Gastroesophageal sphincter (tissue), 4 donors: Measurements from ENCODE around the gene AGAP9. TPM values are rescaled to one million over a fixed set of nuclear protein-coding genes. Genes with fewer than 3 reads are reported as not detected.
"Not testable (repeated sequence)": the region's sequence is repeated elsewhere in the genome, so short reads cannot be mapped to it uniquely, and the experiment has no call there.

Experiments
- ATAC-seq: fragments of 150-250 bp; one replicate; pipeline ENCODE4 v1.9.1; 2016; ENCODE audit warnings: mild to moderate bottlenecking, moderate library complexity
- H3K27ac ChIP-seq, 4 donors: fragments of 200-600 bp; sonication (generic) in 3 of 4; 1 replicate in 3 of 4; 2 replicates in 1 of 4; pipeline ENCODE4 v1.5.1; 2016 to 2019
- H3K27me3 ChIP-seq: fragments of 200-600 bp; sonication (generic); one replicate; pipeline ENCODE4 v1.5.1; 2019
- H3K36me3 ChIP-seq, 2 donors: fragments of 200-600 bp; sonication (generic); one replicate each; pipeline ENCODE4 v1.5.1; 2019; ENCODE audit warnings: control low read depth in 1 of 2
- H3K4me1 ChIP-seq, 3 donors: fragments of 200-600 bp; sonication (generic); 1 replicate in 2 of 3; 2 replicates in 1 of 3; pipeline ENCODE4 v1.5.1; 2016 to 2019; ENCODE audit warnings: control low read depth in 2 of 3
- H3K4me3 ChIP-seq, 2 donors: fragments of 200-600 bp; sonication (generic); one replicate each; pipeline ENCODE4 v1.5.1; 2019; ENCODE audit warnings: mild to moderate bottlenecking in 1 of 2, moderate library complexity in 1 of 2
- H3K9me3 ChIP-seq, 3 donors: fragments of 200-600 bp; sonication (generic); one replicate each; pipeline ENCODE4 v1.5.1; 2017 to 2019; ENCODE audit warnings: control low read depth in 2 of 3
- WGBS, 2 donors: methylation state at CpG; one replicate each; pipeline ENCODE4 v1.1.5; 2018; ENCODE audit warnings: low coverage in 1 of 2; 5-methylcytosine and 5-hydroxymethylcytosine counted together
- total RNA-seq, 4 donors: library from RNA; depleted of rRNA; stranded (reverse); fragments of >200 nt; gene quantifications; one replicate each; pipeline ENCODE4 v1.1.0, GENCODE V29; 2016

Gene AGAP9
- total RNA-seq, 4 donors from 2014 or later: 1.6 to 11.7 (median 5.1) TPM

DNA sequence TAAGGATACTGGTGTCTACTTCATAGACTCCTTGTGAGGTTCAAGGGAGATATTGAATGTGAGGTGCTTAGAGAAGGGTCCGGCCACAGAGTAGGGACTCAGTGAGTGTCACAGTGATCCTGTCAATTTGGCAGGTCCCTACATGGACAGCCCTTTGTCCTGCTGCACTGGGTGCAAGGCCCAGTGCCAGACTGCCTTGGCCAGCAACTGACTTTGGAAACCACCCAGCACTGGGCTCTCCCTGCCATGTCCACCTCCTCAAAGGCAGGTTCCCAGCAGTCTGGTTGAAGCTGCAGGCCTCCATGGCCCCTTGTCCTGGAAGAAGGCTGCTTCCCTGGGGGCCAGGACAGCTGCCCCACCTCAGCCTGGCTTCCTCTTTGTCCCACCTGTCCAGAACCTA, 41.1 kb downstream of the AGAP9 start:
- not testable (repeated sequence) for H3K36me3 ChIP-seq, H3K4me3 ChIP-seq, H3K4me1 ChIP-seq, H3K27me3 ChIP-seq, H3K9me3 ChIP-seq, H3K27ac ChIP-seq
- peak; percentile 5 for ATAC-seq
- WGBS, 2 donors: no CpG with 5 or more reads among the region's 1 CpG

- not testable (repeated sequence) for H3K36me3 ChIP-seq, H3K4me1 ChIP-seq, H3K9me3 ChIP-seq, H3K4me3 ChIP-seq, ATAC-seq, H3K27me3 ChIP-seq, H3K27ac ChIP-seq
- whole genome bisulfite sequencing, 2 donors: no CpG with 5 or more reads among the region's 6 CpGs
Observed at GRCh38 chr10:47481768-47482181, 41.7 kb downstream of the AGAP9 start.

DNA sequence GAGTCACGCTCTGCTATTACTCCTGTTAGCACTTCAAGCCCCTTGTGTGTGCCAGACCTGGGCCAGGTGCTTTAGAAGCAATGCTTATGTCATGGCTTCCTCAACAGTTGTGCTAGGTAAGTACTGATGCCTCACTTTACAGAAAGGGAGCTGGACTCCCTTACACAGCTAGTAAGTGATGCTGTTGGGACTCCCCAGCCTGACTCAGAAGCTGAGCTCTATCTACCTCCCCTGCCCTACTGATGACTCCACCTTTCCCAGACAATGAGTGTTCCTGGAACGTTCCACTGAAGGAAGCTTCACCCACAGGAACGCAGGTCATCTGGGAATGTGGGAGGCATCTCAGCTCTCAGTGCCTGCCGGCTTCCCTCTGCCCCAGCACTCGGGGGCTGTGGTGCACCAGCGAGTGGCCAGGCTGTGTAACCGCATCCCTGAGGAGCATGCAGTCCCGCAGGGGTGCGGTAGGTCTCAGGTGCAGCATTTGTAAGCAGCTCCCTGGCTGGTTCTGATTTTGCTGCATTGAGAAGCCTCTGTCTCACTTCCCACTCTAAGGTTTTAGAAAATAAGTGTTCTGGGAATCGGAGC, 42.2 kb downstream of the AGAP9 start:
- H3K4me1 ChIP-seq, ATAC-seq, H3K27ac ChIP-seq, H3K27me3 ChIP-seq, H3K9me3 ChIP-seq, H3K4me3 ChIP-seq, H3K36me3 ChIP-seq: not testable (repeated sequence)
- no CpG with 5 or more reads among the region's 10 CpGs for WGBS, 2 donors

DNA sequence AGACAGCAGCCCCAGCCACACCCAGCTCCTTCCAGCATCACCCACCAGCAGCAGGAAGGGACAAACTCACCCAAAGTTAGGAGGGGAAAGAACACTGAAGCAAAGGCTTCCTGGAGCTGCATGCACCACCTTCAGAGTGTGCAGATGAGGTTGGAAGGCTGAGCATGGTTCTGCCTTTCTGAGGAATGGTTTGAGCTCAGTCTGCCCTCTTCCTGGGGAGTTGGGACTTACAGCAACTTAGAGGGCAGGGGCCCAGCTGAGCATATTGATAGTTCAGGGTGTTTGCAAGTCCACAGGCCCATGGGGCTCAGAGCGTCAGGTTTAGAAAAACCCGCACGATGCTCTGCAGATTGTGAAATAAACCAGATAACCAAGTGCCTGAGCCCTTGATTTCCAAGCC, 43.3 kb downstream of the AGAP9 start:
- not testable (repeated sequence) for H3K4me3 ChIP-seq, H3K36me3 ChIP-seq, H3K27ac ChIP-seq, H3K9me3 ChIP-seq, H3K4me1 ChIP-seq, H3K27me3 ChIP-seq, ATAC-seq
- WGBS, 2 donors: no CpG with 5 or more reads among the region's 3 CpGs

- not testable (repeated sequence) for H3K4me1 ChIP-seq, H3K36me3 ChIP-seq, H3K9me3 ChIP-seq, H3K27ac ChIP-seq, ATAC-seq, H3K4me3 ChIP-seq, H3K27me3 ChIP-seq
- 67 to 85% methylated on average over 2 to 3 of the region's 5 CpGs for WGBS, 2 donors
Observed at GRCh38 chr10:47478114-47478513, 45.3 kb downstream of the AGAP9 start.

- no CpG with 5 or more reads among the region's 11 CpGs for WGBS, 2 donors
- not testable (repeated sequence) for H3K4me3 ChIP-seq, H3K9me3 ChIP-seq, H3K36me3 ChIP-seq, H3K27me3 ChIP-seq, ATAC-seq, H3K27ac ChIP-seq, H3K4me1 ChIP-seq
Observed at GRCh38 chr10:47477078-47477477, 46.4 kb downstream of the AGAP9 start.

DNA sequence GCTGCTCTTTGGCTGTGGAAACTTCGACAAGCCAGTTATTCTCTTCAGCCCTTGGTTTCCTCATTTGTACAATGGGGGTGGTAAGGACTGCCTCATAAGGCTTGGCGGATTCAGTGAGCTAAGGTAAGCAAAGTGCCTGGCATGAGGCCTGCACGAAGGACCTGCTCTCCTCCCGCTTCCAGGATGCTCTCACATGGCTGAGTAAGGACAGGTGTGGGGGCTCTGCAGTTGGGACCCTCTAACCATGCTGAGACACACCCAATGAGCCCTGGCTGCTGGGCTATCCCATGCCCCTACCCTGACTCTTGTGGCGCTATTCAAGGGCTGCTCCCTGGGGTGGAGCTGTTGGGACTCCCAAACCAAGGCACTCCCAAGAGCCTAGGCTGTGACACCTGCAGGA, 48.3 kb downstream of the AGAP9 start:
- ATAC-seq, H3K9me3 ChIP-seq, H3K36me3 ChIP-seq, H3K27me3 ChIP-seq, H3K4me1 ChIP-seq, H3K27ac ChIP-seq, H3K4me3 ChIP-seq: not testable (repeated sequence)
- WGBS, 2 donors: no CpG with 5 or more reads among the region's 5 CpGs

- H3K9me3 ChIP-seq, H3K36me3 ChIP-seq, ATAC-seq, H3K4me1 ChIP-seq, H3K27ac ChIP-seq, H3K4me3 ChIP-seq, H3K27me3 ChIP-seq: not testable (repeated sequence)
- no CpG with 5 or more reads among the region's 7 CpGs for WGBS, 2 donors
Observed at GRCh38 chr10:47473516-47473915, 49.9 kb downstream of the AGAP9 start.

- not testable (repeated sequence) for H3K9me3 ChIP-seq, H3K36me3 ChIP-seq, H3K27me3 ChIP-seq, H3K27ac ChIP-seq, ATAC-seq, H3K4me3 ChIP-seq, H3K4me1 ChIP-seq
- no CpG with 5 or more reads among the region's 3 CpGs for WGBS, 2 donors
Observed at GRCh38 chr10:47472647-47473046, 50.8 kb downstream of the AGAP9 start.

DNA sequence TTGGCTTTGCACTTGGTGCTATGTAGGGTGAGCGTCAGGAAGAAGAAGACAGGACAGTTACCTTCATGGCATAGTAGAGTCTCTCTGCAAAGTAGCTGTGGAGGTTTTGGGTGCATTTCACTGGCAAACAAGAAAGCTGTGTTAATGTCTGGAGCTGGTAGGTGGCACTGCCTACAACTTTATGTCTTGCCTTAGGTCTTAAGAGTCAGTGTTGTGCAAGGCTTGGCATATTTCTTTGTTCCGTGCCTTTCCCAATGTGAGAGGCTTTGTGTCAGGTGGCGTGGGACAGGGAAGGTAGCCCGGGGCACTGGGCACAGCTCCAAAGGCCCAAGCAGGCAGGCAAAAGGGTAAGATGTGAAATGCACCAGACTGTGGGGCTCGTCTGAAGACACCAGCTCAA, 51.4 kb downstream of the AGAP9 start:
- H3K4me1 ChIP-seq, H3K4me3 ChIP-seq, ATAC-seq, H3K9me3 ChIP-seq, H3K27me3 ChIP-seq, H3K27ac ChIP-seq, H3K36me3 ChIP-seq: not testable (repeated sequence)
- no CpG with 5 or more reads among the region's 5 CpGs for WGBS, 2 donors

GRCh38 chr10:47468731-47469528, 54.5 kb downstream of the AGAP9 start:
- not testable (repeated sequence) for H3K4me1 ChIP-seq, H3K4me3 ChIP-seq, ATAC-seq, H3K9me3 ChIP-seq, H3K27ac ChIP-seq, H3K36me3 ChIP-seq, H3K27me3 ChIP-seq
- 80 to 100% methylated on average over 1 to 3 of the region's 20 CpGs for WGBS, 2 donors

DNA sequence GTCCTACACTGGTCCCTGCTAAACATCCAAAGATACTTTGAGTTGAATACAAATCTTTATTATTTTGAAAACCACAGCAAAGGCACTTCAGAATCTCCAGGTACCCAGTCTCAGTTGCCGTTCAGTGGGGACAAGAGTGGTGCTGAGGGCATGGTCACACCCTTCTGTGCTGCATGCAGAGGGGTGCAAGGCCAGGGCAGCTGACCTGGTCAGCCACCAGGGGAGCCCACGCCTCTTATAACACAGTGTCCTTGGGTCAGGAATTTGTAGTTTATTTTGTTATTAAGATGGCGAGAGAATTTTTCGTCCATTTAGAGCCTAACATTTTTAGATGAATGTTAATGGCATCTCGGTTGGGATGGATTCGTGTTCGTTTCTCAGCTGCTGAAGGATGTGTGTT, 55.5 kb downstream of the AGAP9 start:
- no CpG with 5 or more reads among the region's 7 CpGs for WGBS, 2 donors
- H3K36me3 ChIP-seq, ATAC-seq, H3K4me1 ChIP-seq, H3K4me3 ChIP-seq, H3K9me3 ChIP-seq, H3K27me3 ChIP-seq, H3K27ac ChIP-seq: not testable (repeated sequence)

DNA sequence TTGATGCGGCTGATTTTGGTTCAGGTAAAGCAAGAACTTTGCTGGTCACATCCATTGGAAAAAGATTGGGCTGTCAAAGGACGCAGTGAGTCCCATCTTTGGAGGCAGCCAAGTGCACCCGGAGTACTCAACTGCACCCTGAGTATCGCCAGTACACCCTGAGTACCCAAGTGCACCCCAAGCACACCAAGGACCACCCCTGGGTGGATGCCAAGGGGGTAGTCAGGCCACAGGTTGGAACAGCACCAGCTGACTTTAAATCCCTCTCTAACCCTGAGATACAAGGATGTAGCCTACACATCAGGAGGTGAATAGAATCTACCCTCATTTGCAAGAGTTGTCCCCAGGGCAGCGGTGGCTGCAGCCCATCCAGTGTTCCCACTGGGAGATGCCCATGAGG, 56.0 kb downstream of the AGAP9 start:
- not testable (repeated sequence) for H3K27ac ChIP-seq, H3K36me3 ChIP-seq, H3K4me1 ChIP-seq, ATAC-seq, H3K4me3 ChIP-seq, H3K9me3 ChIP-seq, H3K27me3 ChIP-seq
- WGBS, 2 donors: 100% methylated on average over 1 of the region's 5 CpGs; no CpG with 5 or more reads in 1 of the 2 donors

DNA sequence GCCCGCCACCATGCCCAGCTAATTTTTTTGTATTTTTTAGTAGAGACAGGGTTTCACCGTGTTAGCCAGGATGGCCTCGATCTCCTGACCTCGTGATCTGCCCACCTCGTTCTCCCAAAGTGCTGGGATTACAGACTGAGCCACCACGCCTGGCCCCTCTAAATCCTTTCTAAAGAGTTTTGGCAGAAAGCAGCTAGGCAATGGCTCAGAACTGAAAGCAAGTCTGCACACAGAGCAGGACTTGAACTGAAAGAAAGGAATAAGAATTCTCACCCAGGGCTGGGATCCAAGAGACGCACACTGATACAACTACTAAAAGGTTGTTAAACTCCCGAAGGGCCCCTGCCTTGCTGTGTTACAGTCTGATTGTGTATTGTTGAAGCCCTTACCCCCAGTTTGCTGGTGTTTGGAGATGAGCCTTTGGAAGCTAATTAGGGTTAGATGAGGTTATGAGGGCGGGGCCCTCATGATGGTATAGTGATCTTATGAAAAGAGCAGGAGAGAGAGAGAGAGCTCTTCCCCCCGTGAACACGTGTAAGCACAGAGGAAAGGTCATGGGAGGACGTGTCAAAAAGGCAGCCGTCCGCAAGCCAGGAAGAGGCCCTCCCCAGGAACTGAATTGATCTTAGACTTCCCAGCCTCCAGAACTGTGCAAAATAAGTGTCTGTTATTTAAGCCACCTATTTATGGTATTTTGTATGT, 58.1 kb downstream of the AGAP9 start:
- not testable (repeated sequence) for H3K4me1 ChIP-seq, H3K27ac ChIP-seq, H3K4me3 ChIP-seq, H3K9me3 ChIP-seq, H3K36me3 ChIP-seq, ATAC-seq, H3K27me3 ChIP-seq
- WGBS, 2 donors: 49 to 80% methylated on average over 1 to 3 of the region's 14 CpGs
